ENCODE measurements around the gene CFAP91.

DNA sequence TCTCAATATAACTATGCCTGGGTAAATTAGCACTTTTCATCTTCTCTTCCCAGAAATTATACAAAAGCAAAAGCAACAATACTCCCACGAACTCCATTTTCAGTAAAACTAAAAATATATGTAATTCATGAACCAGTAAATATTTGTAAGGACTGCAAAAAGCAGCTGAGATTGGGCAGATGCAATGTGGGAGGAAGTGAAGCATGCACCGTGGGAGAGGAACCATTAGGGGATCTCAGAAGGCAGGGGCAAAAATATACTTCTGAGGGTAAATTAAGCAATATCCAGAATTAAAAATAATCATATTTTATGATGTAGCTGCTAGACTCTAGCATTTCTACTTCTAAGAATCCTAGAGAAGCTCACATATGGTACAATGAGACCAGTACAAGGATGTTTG is 20.2 kb downstream of the CFAP91 start:
- no peak for TF ChIP-seq POLR2AphosphoS5 (IDR thresholded peaks at IDR 0.05; ENCODE audit: borderline replicate concordance, low read depth, low read length)
- TF ChIP-seq EZH2 (IDR thresholded peaks at IDR 0.05) = no peak
- no peak for TF ChIP-seq FOXP2 (optimal IDR thresholded peaks at IDR 0.05; ENCODE audit: control extremely low read depth, extremely low read length, insufficient read depth)

Data from SK-N-MC (cell line).